Right lobe of liver (tissue), 6 donors: Measurements from ENCODE around the gene HDAC4. TPM values are rescaled to one million over a fixed set of nuclear protein-coding genes. Genes with fewer than 3 reads are reported as not detected.

Experiments used
- ATAC-seq, 4 donors: fragments of 200-7000 bp; cut with Tn5 transposase; one replicate each; pipeline ENCODE4 v1.9.1; 2020; ENCODE audit warnings: mild to moderate bottlenecking in 4 of 4, moderate library complexity in 4 of 4
- DNase-seq, 3 donors: peaks; one replicate each; pipeline ENCODE4 v3.0.0-alpha.2; 2020
- H3K27ac ChIP-seq, 3 donors: fragments of 200-600 bp; one replicate each; pipeline ENCODE4 v1.8.0; 2022
- H3K27me3 ChIP-seq, 2 donors: fragments of 200-600 bp; one replicate each; pipeline ENCODE4 v1.8.0; 2022
- H3K36me3 ChIP-seq, 4 donors: fragments of 200-600 bp; sonication (generic) in 1 of 4; one replicate each; pipeline versions ENCODE4 v1.5.1 to v1.8.0; 2017 to 2022; ENCODE audit warnings: control low read depth in 1 of 4
- H3K4me1 ChIP-seq, 4 donors: fragments of 200-600 bp; sonication (generic) in 1 of 4; one replicate each; pipeline versions ENCODE4 v1.5.1 to v1.8.0; 2017 to 2022; ENCODE audit warnings: control low read depth in 1 of 4
- H3K4me3 ChIP-seq, 3 donors: fragments of 200-600 bp; one replicate each; pipeline ENCODE4 v1.8.0; 2022
- H3K9me3 ChIP-seq, 4 donors: fragments of 200-600 bp; sonication (generic) in 1 of 4; one replicate each; pipeline versions ENCODE4 v1.5.1 to v1.8.0; 2017 to 2022; ENCODE audit warnings: control low read depth in 1 of 4
- CTCF ChIP-seq, 4 donors: fragments of 200-600 bp in 3 of 4; fragments of 450-650 bp in 1 of 4; IDR thresholded peaks; one replicate each; pipeline versions ENCODE4 v1.5.1 to v1.8.0; 2016 to 2022; ENCODE audit warnings: antibody characterized with exemption in 4 of 4, mild to moderate bottlenecking in 2 of 4
- POLR2A ChIP-seq: fragments of 450-650 bp; IDR thresholded peaks from one replicate; pipeline ENCODE4 v1.6.1; 2017; ENCODE audit warnings: antibody characterized with exemption, mild to moderate bottlenecking
- WGBS: methylation state at CpG from one replicate; pipeline ENCODE4 v1.1.6; 2018; ENCODE audit warnings: low coverage, low lambda C conversion rate; ENCODE audit not compliant: insufficient coverage; ENCODE audit errors: missing lambda C conversion rate; 5-methylcytosine and 5-hydroxymethylcytosine counted together
- intact Hi-C, 2 donors: fragments of 100-400 bp; cut with DNase I; formaldehyde crosslinking; loops; one replicate each; pipeline versions ENCODE4 v1.11.2 to v1.14.1; 2022
- total RNA-seq, 6 experiments: library from RNA; depleted of rRNA in 2 of 6; stranded (reverse); fragments of >200 nt in 2 of 6; fragmentation: NEBNext Ultra II Directional in 3 of 6; extraction: Animal tissue kit (Norgen Biotek cat#: 25700) in 3 of 6; gene quantifications; one replicate each; pipeline versions ENCODE4 v1.1.0 to v1.2.4, GENCODE V29; 2016 to 2023
- donor health status: DM: no; HTN: yes; CAD: no.
- donor health status: DM: no; HTN: no; CAD: no.
- donor health status: DM: no; HTN: no; CAD: no.
- donor health status: DM: no; HTN: yes; CAD: no.
- donor health status: DM: no; HTN: yes; CAD: no.

Gene HDAC4
- total RNA-seq, 6 experiments from 2014 or later = 8.9 to 22.4 (median 14.7) TPM

GRCh38 chr2:239198221-239198620 lies 202.6 kb downstream of the HDAC4 start:
- WGBS = 100% methylated on average over 3 of the region's 8 CpGs
- H3K36me3 ChIP-seq = no peaks in the 10 kb centered on the region
- no peaks in the 10 kb centered on the region for H3K4me1 ChIP-seq
- DNase-seq (peak in 2 of 3 donors; percentile 16 to 42), ATAC-seq (no peak)
- H3K9me3 ChIP-seq = no peaks in the 10 kb centered on the region
- H3K4me3 ChIP-seq = no peak overlapping the region
- intact Hi-C loops = no loop called here
- H3K27ac ChIP-seq = no peak overlapping the region
- TF ChIP-seq POLR2A = no peak
- no peak for TF ChIP-seq CTCF (IDR thresholded peaks at IDR 0.05)
- H3K27me3 ChIP-seq = no peaks in the 10 kb centered on the region

GRCh38 chr2:239197146-239197545 lies 203.7 kb downstream of the HDAC4 start:
- Histone ChIP-seq H3K36me3 (no peaks in the 10 kb centered on the region), H3K27me3 (no peaks in the 10 kb centered on the region), H3K27ac (no peak overlapping the region), H3K9me3 (no peaks in the 10 kb centered on the region), H3K4me3 (no peak overlapping the region), H3K4me1 (no peaks in the 10 kb centered on the region)
- peak in 2 of 3 donors; percentile 17 to 38 for DNase-seq
- intact Hi-C loops = no loop called here
- 89% methylated on average over 12 of the region's 19 CpGs for WGBS
- ATAC-seq = no peak
- TF ChIP-seq CTCF (IDR thresholded peaks at IDR 0.05) = no peak
- no peak for TF ChIP-seq POLR2A

- ATAC-seq (no peak), DNase-seq (peak in 1 of 3 donors; percentile 38)
- intact Hi-C loops = no loop called here
- Histone ChIP-seq H3K36me3 (no peaks in the 10 kb centered on the region), H3K4me3 (no peak overlapping the region), H3K9me3 (no peaks in the 10 kb centered on the region), H3K4me1 (no peaks in the 10 kb centered on the region), H3K27ac (no peak overlapping the region), H3K27me3 (no peaks in the 10 kb centered on the region)
- TF ChIP-seq POLR2A = no peak
- TF ChIP-seq CTCF (IDR thresholded peaks at IDR 0.05) = no peak
- WGBS = 91% methylated on average over 6 of the region's 17 CpGs
These were observed 204.3 kb downstream of the HDAC4 start for GRCh38 chr2:239196474-239197021.

- no peak for TF ChIP-seq CTCF (IDR thresholded peaks at IDR 0.05)
- no peak for TF ChIP-seq POLR2A
- Histone ChIP-seq H3K27me3 (no peaks in the 10 kb centered on the region), H3K4me1 (no peaks in the 10 kb centered on the region), H3K9me3 (no peaks in the 10 kb centered on the region), H3K4me3 (no peak overlapping the region), H3K36me3 (no peaks in the 10 kb centered on the region), H3K27ac (no peak overlapping the region)
- DNase-seq (no peak), ATAC-seq (no peak)
- intact Hi-C loops = no loop called here
- WGBS = 70% methylated on average over 4 of the region's 4 CpGs
These were observed 204.8 kb downstream of the HDAC4 start for GRCh38 chr2:239195992-239196391.
